H1 (cell line): ENCODE measurements around the gene ZNF302. TPM values are rescaled to one million over a fixed set of nuclear protein-coding genes. Genes with fewer than 3 reads are reported as not detected.

Source experiments
- CTCF ChIA-PET: fragments of 300-600 bp; sonication (Branson Sonifier 250); formaldehyde crosslinking; loops from one replicate; lab custom pipeline; 2021; ENCODE audit not compliant: partially characterized antibody; lab: Charles Lee
- POLR2A ChIA-PET: fragments of 300-600 bp; sonication (Branson Sonifier 250); formaldehyde crosslinking; loops from one replicate; lab custom pipeline; 2021; ENCODE audit warnings: inconsistent platforms; ENCODE audit not compliant: partially characterized antibody; lab: Charles Lee
- DNase-seq, 2 experiments: peaks; one replicate each; pipeline versions ENCODE4 v3.0.0 to v3.0.0-alpha.2; 2010 to 2022; ENCODE audit warnings: low spot score in 2 of 2, low read depth in 1 of 2, mixed read lengths in 1 of 2
- FAIRE-seq: peaks from 2 replicates; lab custom pipeline; 2011; peaks lifted over from hg19 to GRCh38; lab: Jason Lieb, UNC
- H2AFZ ChIP-seq: 2 replicates; pipeline ENCODE4 v1.8.1; 2012; ENCODE audit warnings: low read length, inconsistent platforms
- H2AK5ac ChIP-seq: 2 replicates; pipeline ENCODE4 v1.6.1; 2013; ENCODE audit warnings: low read depth, low read length
- H2BK120ac ChIP-seq: replicated peaks from 2 replicates; pipeline ENCODE3; 2013; ENCODE audit warnings: low read depth, low read length, inconsistent platforms
- H2BK12ac ChIP-seq: 2 replicates; pipeline ENCODE4 v1.6.1; 2013; ENCODE audit warnings: low read depth, low read length
- H2BK15ac ChIP-seq: 2 replicates; pipeline ENCODE4 v1.6.1; 2013; ENCODE audit warnings: low read length
- H2BK20ac ChIP-seq: 2 replicates; pipeline ENCODE4 v1.6.1; 2013; ENCODE audit warnings: low read length
- H2BK5ac ChIP-seq: 2 replicates; pipeline ENCODE4 v1.6.1; 2013; ENCODE audit warnings: low read depth, low read length
- H3K14ac ChIP-seq: 2 replicates; pipeline ENCODE4 v1.6.1; 2013; ENCODE audit warnings: inconsistent platforms; ENCODE audit not compliant: insufficient read length
- H3K18ac ChIP-seq: 2 replicates; pipeline ENCODE4 v1.6.1; 2013; ENCODE audit warnings: low read length; ENCODE audit errors: extremely low read depth
- H3K23ac ChIP-seq: 2 replicates; pipeline ENCODE4 v1.6.1; 2013; ENCODE audit warnings: inconsistent platforms; ENCODE audit not compliant: insufficient read length
- H3K23me2 ChIP-seq: 2 replicates; pipeline ENCODE4 v1.6.1; 2013; ENCODE audit warnings: low read depth, low read length
- H3K27ac ChIP-seq: 2 replicates; pipeline ENCODE4 v1.6.1; 2011; ENCODE audit warnings: low read depth, low read length, inconsistent platforms
- H3K27me3 ChIP-seq, 4 experiments: replicated peaks in 1 of 4; 1 replicate in 1 of 4; 2 replicates in 3 of 4; pipeline versions ENCODE4 v1.6.1 to v1.8.1; 2011 to 2013; ENCODE audit warnings: low read length in 3 of 4, mild to moderate bottlenecking in 3 of 4, inconsistent platforms in 2 of 4, mixed read lengths in 2 of 4, moderate library complexity in 1 of 4; ENCODE audit not compliant: control insufficient read depth in 3 of 4, insufficient read depth in 3 of 4; ENCODE audit errors: extremely low read depth in 1 of 4
- H3K36me3 ChIP-seq, 4 experiments: 2 replicates each; pipeline versions ENCODE4 v1.6.1 to v1.8.1; 2011 to 2013; ENCODE audit warnings: mild to moderate bottlenecking in 4 of 4, low read length in 3 of 4, moderate library complexity in 2 of 4, control low read depth in 1 of 4, inconsistent platforms in 1 of 4; ENCODE audit not compliant: insufficient read depth in 4 of 4, control insufficient read depth in 2 of 4
- H3K4ac ChIP-seq: replicated peaks from 2 replicates; pipeline ENCODE3; 2013; ENCODE audit warnings: low read length, low read depth, mixed read lengths, inconsistent platforms; ENCODE audit not compliant: insufficient read length
- H3K4me1 ChIP-seq, 4 experiments: replicated peaks in 1 of 4; 1 replicate in 1 of 4; 2 replicates in 3 of 4; pipeline versions ENCODE4 v1.6.1 to v1.8.1; 2011 to 2013; ENCODE audit warnings: low read length in 3 of 4, inconsistent platforms in 2 of 4, mixed read lengths in 1 of 4; ENCODE audit not compliant: insufficient read depth in 4 of 4, control insufficient read depth in 3 of 4
- H3K4me2 ChIP-seq, 2 experiments: 2 replicates each; pipeline versions ENCODE4 v1.6.1 to v1.8.1; 2011 to 2013; ENCODE audit warnings: low read depth in 2 of 2, low read length in 2 of 2, control low read depth in 1 of 2, inconsistent platforms in 1 of 2, mild to moderate bottlenecking in 1 of 2; ENCODE audit not compliant: insufficient read depth in 1 of 2
- H3K4me3 ChIP-seq, 4 experiments: fragments of 200-600, 300-600 bp in 1 of 4; sonication (generic), shearing (Covaris generic), sonication (Bioruptor Twin) in 1 of 4; 2 replicates each; pipeline versions ENCODE4 v1.5.1 to v1.8.1; 2011 to 2016; ENCODE audit warnings: low read length in 4 of 4, low read depth in 3 of 4, control low read depth in 2 of 4, inconsistent platforms in 2 of 4, mild to moderate bottlenecking in 2 of 4, mixed read lengths in 1 of 4, moderate library complexity in 1 of 4; ENCODE audit not compliant: insufficient read depth in 2 of 4; ENCODE audit errors: extremely low read depth in 1 of 4
- H3K56ac ChIP-seq: replicated peaks from 2 replicates; pipeline ENCODE3; 2013; ENCODE audit warnings: low read depth, mild to moderate bottlenecking, mixed read lengths, low read length, inconsistent platforms; ENCODE audit not compliant: insufficient read length
- H3K79me1 ChIP-seq: 2 replicates; pipeline ENCODE4 v1.6.1; 2013; ENCODE audit warnings: low read depth, low read length, control low read depth
- H3K79me2 ChIP-seq, 2 experiments: 2 replicates each; pipeline versions ENCODE4 v1.6.1 to v1.8.1; 2012 to 2013; ENCODE audit warnings: low read length in 2 of 2, mild to moderate bottlenecking in 2 of 2, inconsistent platforms in 1 of 2; ENCODE audit not compliant: insufficient read depth in 2 of 2, control insufficient read depth in 1 of 2
- H3K9ac ChIP-seq, 4 experiments: replicated peaks in 1 of 4; 1 replicate in 1 of 4; 2 replicates in 3 of 4; pipeline versions ENCODE4 v1.6.1 to v1.8.1; 2011 to 2013; ENCODE audit warnings: low read depth in 3 of 4, low read length in 3 of 4, control low read depth in 2 of 4, mild to moderate bottlenecking in 2 of 4, moderate library complexity in 2 of 4, inconsistent platforms in 1 of 4; ENCODE audit errors: extremely low read depth in 1 of 4
- H3K9me3 ChIP-seq, 2 experiments: 2 replicates each; pipeline versions ENCODE4 v1.6.1 to v1.8.1; 2012 to 2013; ENCODE audit warnings: mild to moderate bottlenecking in 2 of 2, moderate library complexity in 2 of 2, control low read depth in 1 of 2, inconsistent platforms in 1 of 2, low read depth in 1 of 2, low read length in 1 of 2, mixed read lengths in 1 of 2; ENCODE audit not compliant: insufficient read depth in 2 of 2
- H4K20me1 ChIP-seq, 2 experiments: replicated peaks in 1 of 2; 2 replicates each; pipeline versions ENCODE3 to v1.8.1; 2011 to 2013; ENCODE audit warnings: inconsistent platforms in 2 of 2, low read length in 2 of 2, mild to moderate bottlenecking in 1 of 2; ENCODE audit not compliant: insufficient read depth in 2 of 2, control insufficient read depth in 1 of 2
- H4K5ac ChIP-seq: 2 replicates; pipeline ENCODE4 v1.6.1; 2013; ENCODE audit warnings: low read length, low read depth, mixed read lengths, inconsistent platforms; ENCODE audit not compliant: insufficient read length
- H4K8ac ChIP-seq: 2 replicates; pipeline ENCODE4 v1.8.0; 2013; ENCODE audit warnings: mild to moderate bottlenecking, moderate library complexity, low read length, inconsistent platforms; ENCODE audit not compliant: insufficient read depth; ENCODE audit errors: extremely low read depth
- H4K91ac ChIP-seq: replicated peaks from 2 replicates; pipeline ENCODE3; 2013; ENCODE audit warnings: low read length, mixed read lengths, inconsistent platforms; ENCODE audit not compliant: insufficient read length
- CHD2 ChIP-seq: IDR thresholded peaks from 2 replicates; pipeline ENCODE4 v1.6.1; 2012; ENCODE audit warnings: low read length, improper control_type of control experiment
- POLR2A ChIP-seq, 2 experiments: IDR thresholded peaks; 1 replicate in 1 of 2; 2 replicates in 1 of 2; pipeline ENCODE4 v1.6.1; 2011; ENCODE audit warnings: low read depth in 2 of 2, low read length in 2 of 2, mild to moderate bottlenecking in 2 of 2; ENCODE audit errors: control extremely low read depth in 1 of 2
- RAD21 ChIP-seq, 2 experiments: IDR thresholded peaks in 1 of 2; conservative IDR thresholded peaks in 1 of 2; 2 replicates each; pipeline ENCODE4 v1.6.1; 2011; ENCODE audit warnings: low read depth in 2 of 2, low read length in 2 of 2, improper control_type of control experiment in 1 of 2, inconsistent platforms in 1 of 2, mild to moderate bottlenecking in 1 of 2, moderate library complexity in 1 of 2
- RFX5 ChIP-seq: IDR thresholded peaks from 2 replicates; pipeline ENCODE4 v1.6.1; 2011; ENCODE audit warnings: low read depth, low read length, improper control_type of control experiment, borderline replicate concordance
- RXRA ChIP-seq: IDR thresholded peaks from 2 replicates; pipeline ENCODE4 v1.6.1; 2011; ENCODE audit warnings: low read depth, mild to moderate bottlenecking, low read length, moderate library complexity; ENCODE audit not compliant: insufficient read depth
- SIRT6 ChIP-seq: IDR thresholded peaks from one replicate; pipeline ENCODE4 v1.7.1; 2012; ENCODE audit warnings: low read length, inconsistent platforms
- SUZ12 ChIP-seq: fragments of 200-600 bp; sonication (generic); IDR thresholded peaks from 2 replicates; pipeline ENCODE4 v1.6.1; 2012; ENCODE audit warnings: mild to moderate bottlenecking, inconsistent platforms, low read length, moderate library complexity, mixed read lengths
- WGBS, 2 experiments: shearing (Covaris generic) in 1 of 2; methylation state at CpG; one replicate each; pipeline versions ENCODE4 v1.1.6 to v1.1.7; 2013 to 2015; ENCODE audit warnings: low lambda C conversion rate in 2 of 2, mixed read lengths in 2 of 2, inconsistent platforms in 1 of 2, low coverage in 1 of 2, missing lambda C conversion rate in 1 of 2; ENCODE audit not compliant: insufficient replicate concordance in 2 of 2, insufficient coverage in 1 of 2, insufficient read length in 1 of 2; ENCODE audit errors: extremely low coverage in 1 of 2, missing lambda C conversion rate in 1 of 2; 5-methylcytosine and 5-hydroxymethylcytosine counted together
- polyA plus RNA-seq, 7 experiments: library from polyadenylated mRNA; depleted of rRNA in 3 of 7; stranded (reverse) in 5 of 7; unstranded in 2 of 7; fragments of >200 nt in 5 of 7; fragments of 200-250 nt in 2 of 7; gene quantifications; 1 replicate in 5 of 7; 2 replicates in 1 of 7; 4 replicates in 1 of 7; pipeline versions ENCODE4 v1.2.1 to v1.2.3, GENCODE V29; 2011 to 2013; ENCODE audit warnings: missing spikeins in 2 of 7, mixed read lengths in 2 of 7
- total RNA-seq: library from RNA; stranded (reverse); fragmentation: NEBNext Ultra II Directional; extraction: Animal tissue kit (Norgen Biotek cat#: 25700); gene quantifications from 2 replicates; pipeline ENCODE4 v1.2.1, GENCODE V29; 2021

Gene ZNF302
- total and polyA plus RNA-seq, 2 of the 8 experiments (the other 6 are each of a cell fraction or from before 2014, with no cell fraction given): 9.1 to 20.4 TPM

DNA sequence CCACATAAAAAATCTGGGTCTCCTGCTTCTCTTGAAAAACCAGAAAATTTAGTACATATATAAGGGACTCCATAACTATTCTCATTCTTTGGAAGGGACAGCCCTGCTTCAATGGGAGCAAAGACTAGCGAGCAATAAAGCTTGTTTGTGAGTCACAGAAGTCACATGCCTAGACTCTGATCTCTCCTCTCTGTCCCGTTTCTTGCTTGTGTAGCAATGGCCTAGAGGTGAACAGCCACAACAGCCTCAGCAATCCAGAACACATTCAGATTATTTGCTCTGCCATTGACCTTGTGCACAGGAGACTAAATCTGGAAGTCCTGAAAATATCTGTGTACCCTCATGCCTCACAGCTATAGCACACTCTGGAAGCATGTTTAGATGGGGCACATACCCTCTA lies 43.7 kb upstream of the ZNF302 start:
- H3K23ac ChIP-seq: no peak overlapping the region
- H3K4me2 ChIP-seq: no peak overlapping the region
- ChIA-PET POLR2A (no interaction called here), CTCF (interaction anchor here (1.1 kb wide), 1 partner anchor 12 kb away, joined by 3 read pairs; no protein-coding TSS in a partner anchor)
- H3K14ac ChIP-seq: no peak overlapping the region
- no peak overlapping the region for H2BK12ac ChIP-seq
- H2AK5ac ChIP-seq: no peak overlapping the region
- H4K91ac ChIP-seq: no peak overlapping the region
- peaks cover 0 to 4% (median 0%) of the 10 kb centered on the region in 4 experiments; a peak in 1 of 8 replicates for H3K36me3 ChIP-seq
- H2AFZ ChIP-seq: no peak overlapping the region
- H4K8ac ChIP-seq: no peak overlapping the region
- FAIRE-seq (no peak), DNase-seq (no peak)
- no peaks in the 10 kb centered on the region for H3K4me1 ChIP-seq
- no peaks in the 10 kb centered on the region for H3K79me1 ChIP-seq
- H2BK20ac ChIP-seq: no peak overlapping the region
- H3K23me2 ChIP-seq: no peaks in the 10 kb centered on the region
- 72% methylated on average over 2 of the region's 2 CpGs; no CpG with 5 or more reads in 1 of the 2 experiments for WGBS, 2 experiments
- H3K27me3 ChIP-seq: no peaks in the 10 kb centered on the region
- H2BK5ac ChIP-seq: no peak overlapping the region
- H2BK120ac ChIP-seq: no peak overlapping the region
- no peak overlapping the region for H2BK15ac ChIP-seq
- H4K5ac ChIP-seq: no peak overlapping the region
- H3K4me3 ChIP-seq: no peak overlapping the region
- no peak overlapping the region for H3K4ac ChIP-seq
- H3K9ac ChIP-seq: no peak overlapping the region
- no peaks in the 10 kb centered on the region for H3K79me2 ChIP-seq
- H3K56ac ChIP-seq: no peak overlapping the region
- TF ChIP-seq CHD2 (no peak), RAD21 (IDR thresholded peaks at IDR 0.05 in 1 of 2, conservative IDR thresholded peaks at IDR 0.05 in 1 of 2; ENCODE audit: low read depth in 2 of 2, low read length in 2 of 2) (no peak), RFX5 (no peak), RXRA (no peak), SIRT6 (no peak), SUZ12 (no peak), POLR2A (IDR thresholded peaks at IDR 0.05; ENCODE audit: control extremely low read depth in 1 of 2, low read depth in 2 of 2, low read length in 2 of 2) (no peak)
- H4K20me1 ChIP-seq: no peaks in the 10 kb centered on the region
- peaks cover 40 to 44% of the 10 kb centered on the region in 2 experiments for H3K9me3 ChIP-seq
- H3K18ac ChIP-seq: no peak overlapping the region
- no peak overlapping the region for H3K27ac ChIP-seq
